Hematopoietic multipotent progenitor cell (in vitro differentiated cells): ENCODE results near the gene UCP3. TPM values are rescaled to one million over a fixed set of nuclear protein-coding genes. Genes with fewer than 3 reads are reported as not detected.

Experiments used
- DNase-seq, 3 donors: peaks; one replicate each; pipeline ENCODE4 v3.0.0-alpha.2; 2011 to 2015; ENCODE audit warnings: low read depth in 2 of 3, low spot score in 2 of 3
- total RNA-seq: library from RNA; depleted of rRNA; stranded (reverse); fragments of >200 nt; gene quantifications from one replicate; pipeline ENCODE4 v1.2.3, GENCODE V29; 2012

UCP3 gene
- total RNA-seq, result 2.4 TPM

GRCh38 chr11:74008373-74009229, at the start of gene UCP3:
Gene UCP3 (minus strand): TSS chr11:74009085. CDS start chr11:74007042, 2,043 bp downstream.
- no peak for DNase-seq

- DNase-seq, result no peak
Measured at GRCh38 chr11:74057249-74058151, 48.6 kb upstream of the UCP3 start.

- no peak for DNase-seq
Measured at GRCh38 chr11:74055938-74056337, 47.1 kb upstream of the UCP3 start.

GRCh38 chr11:74050465-74050864, 41.6 kb upstream of the UCP3 start:
- no peak for DNase-seq

- DNase-seq, result no peak
Measured at GRCh38 chr11:74048993-74049392, 40.1 kb upstream of the UCP3 start.

- DNase-seq, result no peak
Measured at GRCh38 chr11:74044538-74044937, 35.7 kb upstream of the UCP3 start.

GRCh38 chr11:74043450-74043849, 34.6 kb upstream of the UCP3 start:
- no peak for DNase-seq

GRCh38 chr11:74037309-74037708, 28.4 kb upstream of the UCP3 start:
- no peak for DNase-seq

GRCh38 chr11:74035264-74035663, 26.4 kb upstream of the UCP3 start:
- no peak for DNase-seq

- DNase-seq, result peak in 1 of 3 donors; percentile 18
Measured at GRCh38 chr11:74033046-74033445, 24.2 kb upstream of the UCP3 start.

GRCh38 chr11:74030723-74031676, 22.1 kb upstream of the UCP3 start:
- no peak for DNase-seq

GRCh38 chr11:74025467-74026166, 16.7 kb upstream of the UCP3 start:
- no peak for DNase-seq

GRCh38 chr11:74024261-74025029, 15.6 kb upstream of the UCP3 start:
- DNase-seq, result no peak

- no peak for DNase-seq
Measured at GRCh38 chr11:74023276-74023675, 14.4 kb upstream of the UCP3 start.

GRCh38 chr11:74022546-74022945, 13.7 kb upstream of the UCP3 start:
- no peak for DNase-seq

- no peak for DNase-seq
Measured at GRCh38 chr11:74021998-74022397, 13.1 kb upstream of the UCP3 start.

GRCh38 chr11:74020539-74020938, 11.7 kb upstream of the UCP3 start:
- peak in 1 of 3 donors; percentile 25 for DNase-seq

- peak in 1 of 3 donors; percentile 14 for DNase-seq
Measured at GRCh38 chr11:74019860-74020259, 11.0 kb upstream of the UCP3 start.

- no peak for DNase-seq
Measured at GRCh38 chr11:74019104-74019738, 10.3 kb upstream of the UCP3 start.
